Retinal pigment epithelial cell (primary cell): ENCODE measurements around the gene PPP4R3A.
A peak's percentile ranks its signal among the peaks of the same experiment; 100 is the strongest.

ENCODE experiments used
- DNase-seq: peaks from one replicate; pipeline ENCODE4 v3.0.0-alpha.2; 2010; ENCODE audit warnings: low read depth
- H3K4me3 ChIP-seq: 2 replicates; pipeline ENCODE4 v1.5.1; 2011; ENCODE audit warnings: mild to moderate bottlenecking, low read length, control low read depth, moderate library complexity
- CTCF ChIP-seq: conservative IDR thresholded peaks from 2 replicates; pipeline ENCODE4 v1.5.1; 2011; ENCODE audit warnings: low read depth, low read length, control low read depth, inconsistent platforms

Gene PPP4R3A

GRCh38 chr14:91418387-91419043 is 91.6 kb downstream of the PPP4R3A start:
- H3K4me3 ChIP-seq: peak overlapping the region; percentile 44
- peak; percentile 95 for TF ChIP-seq CTCF
- no peak for DNase-seq

- peak overlapping the region; percentile 44 for H3K4me3 ChIP-seq
- no peak for TF ChIP-seq CTCF
- no peak for DNase-seq
These were observed 92.1 kb downstream of the PPP4R3A start for GRCh38 chr14:91417983-91418386.

- TF ChIP-seq CTCF: no peak
- DNase-seq: no peak
- peak within 1 kb of the TSS; percentile 64 for H3K4me3 ChIP-seq
These were observed 92.8 kb downstream of the PPP4R3A start, which contains the start of gene CCDC88C for GRCh38 chr14:91417120-91417982. Gene CCDC88C, minus strand, starts transcription at chr14:91417820. Its CDS starts 130 bp downstream, at chr14:91417690.

- H3K4me3 ChIP-seq: peak overlapping the region; percentile 64
- DNase-seq: no peak
- no peak for TF ChIP-seq CTCF
These were observed 93.4 kb downstream of the PPP4R3A start for GRCh38 chr14:91416744-91417119.

GRCh38 chr14:91415794-91416743 is 94.0 kb downstream of the PPP4R3A start:
- peak overlapping the region; percentile 64 for H3K4me3 ChIP-seq
- TF ChIP-seq CTCF: no peak
- no peak for DNase-seq

- H3K4me3 ChIP-seq: no peak overlapping the region
- no peak for TF ChIP-seq CTCF
- DNase-seq: no peak
These were observed 95.7 kb downstream of the PPP4R3A start for GRCh38 chr14:91414475-91414833.
